GM12892 (cell line): Measurements from ENCODE around the gene CSF1.
A peak's percentile ranks its signal among the peaks of the same experiment; 100 is the strongest.

ENCODE experiments used
- DNase-seq: peaks from one replicate; pipeline ENCODE4 v3.0.0; 2011; ENCODE audit not compliant: insufficient read length
- FAIRE-seq: peaks from 2 replicates; lab custom pipeline; 2011; peaks lifted over from hg19 to GRCh38; lab: Jason Lieb, UNC
- POLR2A ChIP-seq: IDR thresholded peaks from 2 replicates; pipeline ENCODE4 v1.6.1; 2011; ENCODE audit warnings: low read depth, low read length, control low read depth
- POLR2AphosphoS5 ChIP-seq: IDR thresholded peaks from 2 replicates; pipeline ENCODE4 v1.6.1; 2011; ENCODE audit warnings: low read depth, low read length, control low read depth
- TAF1 ChIP-seq: IDR thresholded peaks from 2 replicates; pipeline ENCODE4 v1.6.1; 2011; ENCODE audit warnings: low read depth, mild to moderate bottlenecking, control low read depth, low read length, borderline replicate concordance

Gene CSF1

DNA sequence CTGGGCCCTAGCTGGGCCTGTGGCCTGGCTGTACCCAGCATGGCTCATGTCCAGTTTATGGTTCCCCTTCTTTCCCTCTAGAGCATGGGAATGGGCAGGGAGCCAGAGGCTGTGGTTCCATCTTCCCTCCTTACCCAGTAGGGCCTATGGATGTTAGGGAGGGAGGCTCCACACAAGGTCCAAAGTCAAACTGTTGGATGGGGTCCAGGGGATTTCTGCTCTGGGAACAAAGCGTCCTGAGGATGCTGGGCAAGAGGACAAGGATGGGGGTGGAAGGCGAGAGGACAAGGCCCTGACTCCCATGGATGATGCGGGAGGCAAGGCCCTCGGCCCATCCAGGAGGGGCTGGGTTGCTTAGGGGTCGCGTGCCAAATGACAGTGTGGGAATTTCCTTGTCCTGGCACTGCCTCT, 17.3 kb downstream of the CSF1 start:
- no peak for TF ChIP-seq TAF1
- no peak for TF ChIP-seq POLR2AphosphoS5
- TF ChIP-seq POLR2A, result no peak
- DNase-seq (no peak), FAIRE-seq (no peak)

DNA sequence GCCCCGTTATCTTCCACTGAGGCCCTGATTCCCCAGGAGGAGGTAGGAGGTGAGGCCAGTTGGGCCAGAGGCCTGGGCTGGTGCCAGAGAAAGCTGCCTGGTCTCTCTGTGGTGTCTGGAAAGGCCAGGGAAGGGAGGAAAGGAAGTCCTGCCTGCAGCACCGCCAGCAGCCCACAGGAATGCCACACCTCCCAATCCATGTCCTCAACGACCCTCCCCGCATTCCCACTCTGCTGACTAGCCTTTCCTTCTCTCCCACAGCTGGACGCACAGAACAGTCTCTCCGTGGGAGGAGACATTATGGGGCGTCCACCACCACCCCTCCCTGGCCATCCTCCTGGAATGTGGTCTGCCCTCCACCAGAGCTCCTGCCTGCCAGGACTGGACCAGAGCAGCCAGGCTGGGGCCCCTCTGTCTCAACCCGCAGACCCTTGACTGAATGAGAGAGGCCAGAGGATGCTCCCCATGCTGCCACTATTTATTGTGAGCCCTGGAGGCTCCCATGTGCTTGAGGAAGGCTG, 18.0 kb downstream of the CSF1 start:
- DNase-seq (no peak), FAIRE-seq (no peak)
- TF ChIP-seq POLR2A, result no peak
- no peak for TF ChIP-seq TAF1
- TF ChIP-seq POLR2AphosphoS5, result no peak

DNA sequence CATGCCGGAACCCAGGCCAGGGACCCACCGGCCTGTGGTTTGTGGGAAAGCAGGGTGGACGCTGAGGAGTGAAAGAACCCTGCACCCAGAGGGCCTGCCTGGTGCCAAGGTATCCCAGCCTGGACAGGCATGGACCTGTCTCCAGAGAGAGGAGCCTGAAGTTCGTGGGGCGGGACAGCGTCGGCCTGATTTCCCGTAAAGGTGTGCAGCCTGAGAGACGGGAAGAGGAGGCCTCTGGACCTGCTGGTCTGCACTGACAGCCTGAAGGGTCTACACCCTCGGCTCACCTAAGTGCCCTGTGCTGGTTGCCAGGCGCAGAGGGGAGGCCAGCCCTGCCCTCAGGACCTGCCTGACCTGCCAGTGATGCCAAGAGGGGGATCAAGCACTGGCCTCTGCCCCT, 18.5 kb downstream of the CSF1 start:
- TF ChIP-seq TAF1 (no peak), POLR2A (no peak), POLR2AphosphoS5 (no peak)
- no peak for FAIRE-seq

DNA sequence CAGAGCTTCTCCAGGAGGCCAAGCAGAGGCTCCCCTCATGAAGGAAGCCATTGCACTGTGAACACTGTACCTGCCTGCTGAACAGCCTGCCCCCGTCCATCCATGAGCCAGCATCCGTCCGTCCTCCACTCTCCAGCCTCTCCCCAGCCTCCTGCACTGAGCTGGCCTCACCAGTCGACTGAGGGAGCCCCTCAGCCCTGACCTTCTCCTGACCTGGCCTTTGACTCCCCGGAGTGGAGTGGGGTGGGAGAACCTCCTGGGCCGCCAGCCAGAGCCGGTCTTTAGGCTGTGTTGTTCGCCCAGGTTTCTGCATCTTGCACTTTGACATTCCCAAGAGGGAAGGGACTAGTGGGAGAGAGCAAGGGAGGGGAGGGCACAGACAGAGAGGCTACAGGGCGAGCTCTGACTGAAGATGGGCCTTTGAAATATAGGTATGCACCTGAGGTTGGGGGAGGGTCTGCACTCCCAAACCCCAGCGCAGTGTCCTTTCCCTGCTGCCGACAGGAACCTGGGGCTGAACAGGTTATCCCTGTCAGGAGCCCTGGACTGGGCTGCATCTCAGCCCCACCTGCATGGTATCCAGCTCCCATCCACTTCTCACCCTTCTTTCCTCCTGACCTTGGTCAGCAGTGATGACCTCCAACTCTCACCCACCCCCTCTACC, 19.1 kb downstream of the CSF1 start:
- DNase-seq (no peak), FAIRE-seq (no peak)
- TF ChIP-seq POLR2A (no peak), TAF1 (no peak), POLR2AphosphoS5 (peak; percentile 25; the same call in 1 of the 2 replicates)

More for the DNA sequence above, 18.5 kb downstream of the CSF1 start:
- no peak for DNase-seq

DNA sequence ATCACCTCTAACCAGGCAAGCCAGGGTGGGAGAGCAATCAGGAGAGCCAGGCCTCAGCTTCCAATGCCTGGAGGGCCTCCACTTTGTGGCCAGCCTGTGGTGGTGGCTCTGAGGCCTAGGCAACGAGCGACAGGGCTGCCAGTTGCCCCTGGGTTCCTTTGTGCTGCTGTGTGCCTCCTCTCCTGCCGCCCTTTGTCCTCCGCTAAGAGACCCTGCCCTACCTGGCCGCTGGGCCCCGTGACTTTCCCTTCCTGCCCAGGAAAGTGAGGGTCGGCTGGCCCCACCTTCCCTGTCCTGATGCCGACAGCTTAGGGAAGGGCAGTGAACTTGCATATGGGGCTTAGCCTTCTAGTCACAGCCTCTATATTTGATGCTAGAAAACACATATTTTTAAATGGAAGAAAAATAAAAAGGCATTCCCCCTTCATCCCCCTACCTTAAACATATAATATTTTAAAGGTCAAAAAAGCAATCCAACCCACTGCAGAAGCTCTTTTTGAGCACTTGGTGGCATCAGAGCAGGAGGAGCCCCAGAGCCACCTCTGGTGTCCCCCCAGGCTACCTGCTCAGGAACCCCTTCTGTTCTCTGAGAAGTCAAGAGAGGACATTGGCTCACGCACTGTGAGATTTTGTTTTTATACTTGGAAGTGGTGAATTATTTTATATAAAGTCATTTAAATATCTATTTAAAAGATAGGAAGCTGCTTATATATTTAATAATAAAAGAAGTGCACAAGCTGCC, 19.8 kb downstream of the CSF1 start:
- DNase-seq (no peak), FAIRE-seq (no peak)
- TF ChIP-seq POLR2AphosphoS5 (no peak), POLR2A (no peak), TAF1 (no peak)

DNA sequence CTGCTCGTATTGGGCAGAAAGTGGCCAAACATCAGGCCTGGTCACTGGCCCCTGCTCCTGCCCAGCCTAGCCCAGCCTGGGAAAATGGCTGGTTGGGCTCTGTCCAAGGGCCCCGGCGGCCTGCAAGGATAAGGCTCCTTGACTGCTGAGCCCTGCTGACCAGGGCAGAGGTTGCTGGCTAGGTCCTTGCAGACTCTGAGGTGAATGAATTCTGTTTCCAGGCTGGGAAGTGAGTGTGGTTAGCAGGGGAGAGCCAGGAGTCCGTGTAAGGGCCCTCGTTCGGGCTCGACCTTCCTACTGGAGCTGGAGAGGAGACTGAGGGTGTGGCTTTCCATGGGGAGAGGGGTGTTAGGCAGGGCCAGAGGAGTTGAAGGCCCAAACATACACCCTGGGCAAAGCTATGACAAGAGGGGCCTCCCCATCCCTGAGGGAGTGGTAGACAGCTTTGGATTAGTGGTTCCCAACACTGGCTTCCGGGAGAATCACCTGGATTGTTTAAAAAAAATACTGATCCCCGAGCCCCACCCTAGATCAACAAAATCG, 20.6 kb downstream of the CSF1 start:
- DNase-seq (no peak), FAIRE-seq (no peak)
- TF ChIP-seq POLR2AphosphoS5 (peak; percentile 31; the same call in 1 of the 2 replicates), TAF1 (no peak)

DNA sequence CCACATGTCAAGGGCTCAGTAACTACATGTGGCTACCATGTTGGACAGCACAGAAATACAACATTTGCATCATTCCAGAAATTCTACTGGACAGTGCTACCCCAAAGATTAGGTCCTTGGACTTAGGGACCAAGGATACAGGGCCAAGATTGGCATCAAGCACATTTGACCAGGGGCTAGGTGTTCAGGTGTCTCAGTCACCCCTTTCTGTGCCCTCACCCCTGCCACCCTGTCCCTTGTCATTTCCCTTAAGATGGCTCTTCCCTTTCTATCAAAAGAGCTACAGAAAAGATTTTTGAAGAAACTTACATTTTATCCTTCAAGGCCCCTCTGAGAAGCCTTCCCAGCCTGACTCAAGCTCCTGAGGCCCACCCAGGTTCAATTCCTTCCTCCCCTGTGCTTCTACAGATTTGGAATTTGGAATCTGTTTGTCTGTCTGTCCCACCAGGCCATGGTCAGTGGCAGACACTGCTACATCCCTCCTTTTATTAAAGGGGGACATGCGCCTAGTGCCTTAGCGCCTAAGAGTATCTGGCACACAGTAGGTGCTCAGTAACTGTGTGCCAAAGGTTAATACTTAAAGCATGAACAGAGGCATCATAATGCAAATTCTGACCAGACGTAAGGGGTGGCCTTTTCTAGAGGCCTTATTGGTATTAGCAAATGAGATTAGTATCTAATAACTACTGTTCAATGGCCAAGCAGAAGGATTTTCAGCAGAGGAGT, 21.4 kb downstream of the CSF1 start:
- no peak for DNase-seq
- FAIRE-seq, result no peak
- TF ChIP-seq TAF1 (no peak), POLR2A (no peak), POLR2AphosphoS5 (no peak)

DNA sequence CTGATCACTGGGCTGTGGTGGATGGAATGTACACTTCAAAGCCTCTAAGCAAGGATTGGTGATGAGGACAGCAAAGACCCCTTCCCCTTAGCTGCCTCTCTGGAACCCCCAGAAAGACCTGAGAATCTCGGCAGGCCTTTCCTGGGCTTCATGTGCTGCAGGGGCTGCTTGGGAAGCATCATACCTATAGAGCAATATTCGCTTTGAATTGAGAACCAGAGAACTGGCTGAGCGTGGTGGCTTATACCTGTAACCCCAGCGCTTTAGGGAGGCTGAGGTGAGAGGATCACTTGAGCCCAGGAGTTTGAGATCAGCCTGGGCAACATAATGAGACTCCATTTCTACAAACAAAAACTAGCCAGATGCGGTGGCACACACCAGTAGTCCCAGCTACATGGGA, 22.0 kb downstream of the CSF1 start:
- DNase-seq, result no peak
- TF ChIP-seq POLR2AphosphoS5 (no peak), POLR2A (no peak), TAF1 (no peak)
- FAIRE-seq, result no peak

DNA sequence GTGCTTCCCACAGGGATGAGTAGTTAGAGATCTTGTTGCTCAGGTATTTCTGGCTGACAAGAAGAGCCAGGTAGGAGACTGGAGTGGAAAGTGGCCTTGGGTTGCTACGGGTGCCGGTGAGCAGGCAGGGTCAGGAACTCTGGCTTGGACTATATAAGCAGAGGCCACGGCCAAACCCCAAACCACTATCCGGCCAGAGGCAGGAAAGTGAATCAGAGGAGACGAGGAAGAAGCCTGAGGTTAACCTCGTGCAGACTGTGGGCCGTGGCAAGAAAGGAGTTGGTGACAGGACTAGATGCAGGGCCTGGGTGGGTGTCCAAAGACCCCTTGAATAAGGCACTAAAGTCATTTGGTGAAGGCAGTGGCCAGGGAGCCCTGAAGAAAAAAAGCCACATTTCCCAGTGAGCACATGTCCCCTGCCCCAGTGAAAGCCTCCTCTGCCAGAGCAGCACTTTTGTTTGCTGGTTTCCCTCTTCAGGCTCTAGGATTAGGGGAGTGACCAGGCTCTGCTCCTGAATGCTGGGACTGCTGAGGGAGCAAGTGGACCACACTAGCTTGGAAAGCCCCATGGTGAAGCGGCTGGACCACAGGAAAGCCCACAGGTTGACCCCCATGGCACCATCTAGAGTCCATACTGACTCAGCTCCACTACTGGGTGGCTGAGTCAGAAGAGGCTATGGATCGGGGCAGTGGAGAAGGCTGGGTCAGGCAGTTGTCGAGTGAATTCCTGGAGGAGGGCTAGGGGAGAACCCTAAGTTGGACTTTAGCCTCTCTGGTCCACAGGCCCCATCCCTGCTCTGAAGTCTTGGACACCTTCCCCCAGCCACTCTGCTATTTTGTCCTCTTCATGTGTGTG, 23.4 kb downstream of the CSF1 start:
- FAIRE-seq, result no peak
- TF ChIP-seq TAF1, result no peak
- no peak for TF ChIP-seq POLR2AphosphoS5
- DNase-seq, result no peak

DNA sequence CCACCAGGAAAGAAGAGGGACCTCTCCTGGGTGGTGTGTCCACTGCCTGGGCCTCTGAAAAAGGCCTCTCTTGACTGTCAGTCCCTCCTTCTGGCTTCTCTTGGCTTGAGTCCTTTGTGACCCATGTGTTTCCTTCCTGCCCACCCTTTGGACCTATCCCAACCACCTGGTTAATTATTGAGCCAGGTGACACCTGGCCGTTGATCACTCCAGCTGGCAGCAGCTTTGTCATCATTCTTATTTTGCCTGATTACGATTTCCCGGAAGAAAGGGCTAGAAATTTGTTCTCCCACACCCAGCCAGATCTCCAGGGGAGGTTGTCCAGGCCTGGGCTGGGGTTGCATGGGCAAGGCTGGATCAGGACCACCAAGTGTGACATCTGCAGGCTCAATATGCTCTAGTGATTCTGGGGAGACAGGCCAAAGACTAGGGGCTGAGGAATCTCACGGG, 24.8 kb downstream of the CSF1 start:
- no peak for DNase-seq
- no peak for FAIRE-seq
- TF ChIP-seq POLR2AphosphoS5 (no peak), POLR2A (no peak), TAF1 (no peak)

DNA sequence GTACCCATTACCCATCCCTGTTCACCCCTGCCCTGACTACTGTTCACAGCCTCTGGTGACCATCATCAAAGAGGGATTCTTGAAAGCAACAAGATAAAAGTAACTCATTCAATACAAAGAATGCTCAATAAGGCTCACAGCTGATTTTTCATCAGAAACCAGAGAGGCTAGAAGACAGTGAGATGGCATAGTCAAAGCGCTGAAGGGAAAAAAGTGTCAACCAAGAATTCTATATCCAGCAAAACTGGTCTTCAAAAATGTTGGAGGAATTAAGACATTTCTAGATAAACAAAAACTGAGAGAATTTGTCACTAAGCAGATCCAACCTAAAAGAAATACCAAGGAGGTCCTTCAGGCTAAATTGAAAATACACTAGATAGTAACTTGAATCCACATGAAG, 27.1 kb downstream of the CSF1 start:
- TF ChIP-seq POLR2A (no peak), POLR2AphosphoS5 (no peak), TAF1 (no peak)
- FAIRE-seq (no peak), DNase-seq (no peak)
